ENCODE measurements around the gene MAP3K6. TPM values are rescaled to one million over a fixed set of nuclear protein-coding genes. Genes with fewer than 3 reads are reported as not detected.

MAP3K6 gene
- total and polyA plus RNA-seq, 4 donors: 1.3 to 8.3 (median 4.0) TPM

GRCh38 chr1:27336756-27337155 is 30.0 kb downstream of the MAP3K6 start:
- DNase-seq (ENCODE audit: low spot score): no peak

More at GRCh38 chr1:27336756-27337155, 30.0 kb downstream of the MAP3K6 start:
- H3K9me3 ChIP-seq (ENCODE audit: control insufficient read depth in 4 of 4, low read length in 3 of 4): no peaks in the 10 kb centered on the region
- TF ChIP-seq RAD21 (IDR thresholded peaks at IDR 0.05): no peak
- no peak for TF ChIP-seq ATF3 (IDR thresholded peaks at IDR 0.05)
- no peak for TF ChIP-seq HNF4A (conservative IDR thresholded peaks at IDR 0.05)
- no peak for TF ChIP-seq ZBTB33 (IDR thresholded peaks at IDR 0.05)
- no peak for TF ChIP-seq FOXA2 (IDR thresholded peaks at IDR 0.05)
- TF ChIP-seq RXRA (IDR thresholded peaks at IDR 0.05): no peak
- no peak for TF ChIP-seq SP1 (IDR thresholded peaks at IDR 0.05)
- TF ChIP-seq CTCF (IDR thresholded peaks at IDR 0.05; ENCODE audit: low read depth, low read length, missing input control): no peak
- no peak for TF ChIP-seq EGR1 (IDR thresholded peaks at IDR 0.05; ENCODE audit: low read depth in 2 of 2)
- TF ChIP-seq REST (IDR thresholded peaks at IDR 0.05): no peak
- TF ChIP-seq HNF4G (IDR thresholded peaks at IDR 0.05): no peak
- TF ChIP-seq GABPA (IDR thresholded peaks at IDR 0.05 in 1 of 2, conservative IDR thresholded peaks at IDR 0.05 in 1 of 2): no peak
- no peak for TF ChIP-seq JUND (IDR thresholded peaks at IDR 0.05)
- no peak for TF ChIP-seq FOXA1 (IDR thresholded peaks at IDR 0.05)
- TF ChIP-seq TAF1 (conservative IDR thresholded peaks at IDR 0.05): no peak
- TF ChIP-seq YY1 (IDR thresholded peaks at IDR 0.05): no peak
- no peak overlapping the region for H3K27ac ChIP-seq (ENCODE audit: low read depth in 1 of 2, low read length in 2 of 2)
- whole genome bisulfite sequencing: 93% methylated on average over 5 of the region's 5 CpGs
- H3K9ac ChIP-seq (ENCODE audit: low read depth in 1 of 2, low read length in 2 of 2): no peak overlapping the region
- H3K27me3 ChIP-seq (ENCODE audit: control insufficient read depth in 4 of 4, insufficient read depth in 4 of 4, low read length in 3 of 4): no peaks in the 10 kb centered on the region
- no peak overlapping the region for H3K4me3 ChIP-seq (ENCODE audit: low read depth in 1 of 3, low read length in 3 of 3)
- no peaks in the 10 kb centered on the region for H3K4me1 ChIP-seq (ENCODE audit: control insufficient read depth in 4 of 4, insufficient read depth in 4 of 4, low read length in 3 of 4)
- H3K36me3 ChIP-seq (ENCODE audit: control insufficient read depth in 4 of 4, insufficient read depth in 3 of 4, low read depth in 1 of 4, low read length in 3 of 4): peaks cover 14 to 41% (median 22%) of the 10 kb centered on the region in 4 donors

All from liver (tissue), 9 donors.